Lower leg skin (tissue), 4 donors: ENCODE data around the gene UEVLD. TPM values are rescaled to one million over a fixed set of nuclear protein-coding genes. Genes with fewer than 3 reads are reported as not detected.
"Not testable (repeated sequence)": the region's sequence is repeated elsewhere in the genome, so short reads cannot be mapped to it uniquely, and the experiment has no call there.

ENCODE experiments used
- DNase-seq, 2 donors: peaks; one replicate each; pipeline ENCODE4 v3.0.0-alpha.2; 2019; ENCODE audit warnings: low spot score in 2 of 2
- H3K4me3 ChIP-seq: fragments of 200-600 bp; sonication (generic); 2 replicates; pipeline ENCODE4 v1.5.1; 2017; ENCODE audit warnings: mild to moderate bottlenecking, low read depth; ENCODE audit not compliant: poor library complexity, severe bottlenecking
- CTCF ChIP-seq, 3 donors: fragments of 450-650 bp; IDR thresholded peaks; one replicate each; pipeline ENCODE4 v1.5.1; 2016; ENCODE audit warnings: antibody characterized with exemption in 3 of 3, mild to moderate bottlenecking in 3 of 3, moderate library complexity in 2 of 3
- POLR2A ChIP-seq, 2 donors: fragments of 450-650 bp; IDR thresholded peaks; one replicate each; pipeline ENCODE4 v1.6.1; 2016 to 2017; ENCODE audit warnings: antibody characterized with exemption in 2 of 2, mild to moderate bottlenecking in 1 of 2, moderate library complexity in 1 of 2
- WGBS, 2 donors: methylation state at CpG; one replicate each; pipeline ENCODE4 v1.1.5; 2018; 5-methylcytosine and 5-hydroxymethylcytosine counted together
- intact Hi-C: fragments of 100-400 bp; cut with DNase I; formaldehyde crosslinking; loops from one replicate; pipeline ENCODE4 v1.15.0; 2023; ENCODE audit warnings: low total_unique reads
- total RNA-seq, 4 donors: library from RNA; depleted of rRNA; stranded (reverse); fragments of >200 nt; gene quantifications; one replicate each; pipeline ENCODE4 v1.1.0, GENCODE V29; 2016

Gene UEVLD
- total RNA-seq, 4 donors from 2014 or later, result 21.4 to 50.2 (median 31.3) TPM

GRCh38 chr11:18612394-18612793 lies 23.9 kb upstream of the UEVLD start:
- DNase-seq, result no peak
- no peak for TF ChIP-seq POLR2A (IDR thresholded peaks at IDR 0.05)
- no peak for TF ChIP-seq CTCF (IDR thresholded peaks at IDR 0.05)
- no peak overlapping the region for H3K4me3 ChIP-seq
- intact Hi-C loops, result no loop called here
- 93 to 95% methylated on average over 4 of the region's 4 CpGs for WGBS, 2 donors

- intact Hi-C loops, result no loop called here
- no peak for TF ChIP-seq POLR2A (IDR thresholded peaks at IDR 0.05)
- 82 to 90% methylated on average over 2 of the region's 2 CpGs for WGBS, 2 donors
- no peak for DNase-seq
- no peak overlapping the region for H3K4me3 ChIP-seq
Observed at GRCh38 chr11:18611196-18611595, 22.7 kb upstream of the UEVLD start.

- intact Hi-C loops, result no loop called here
- H3K4me3 ChIP-seq, result no peak overlapping the region
- 65 to 73% methylated on average over 3 of the region's 3 CpGs for WGBS, 2 donors
- TF ChIP-seq POLR2A (IDR thresholded peaks at IDR 0.05), result no peak
- TF ChIP-seq CTCF (IDR thresholded peaks at IDR 0.05), result no peak
- DNase-seq, result no peak
Observed at GRCh38 chr11:18608376-18608775, 19.8 kb upstream of the UEVLD start.

GRCh38 chr11:18600915-18601569 lies 12.5 kb upstream of the UEVLD start:
- 96 to 100% methylated on average over 4 of the region's 4 CpGs for WGBS, 2 donors
- TF ChIP-seq POLR2A (IDR thresholded peaks at IDR 0.05) (no peak), CTCF (IDR thresholded peaks at IDR 0.05) (no peak)
- no peak for DNase-seq
- no peak overlapping the region for H3K4me3 ChIP-seq
- intact Hi-C loops, result no loop called here

GRCh38 chr11:18599739-18600230 lies 11.3 kb upstream of the UEVLD start, which contains the start of gene MISFA:
Gene MISFA (plus strand): TSS chr11:18599789. CDS start chr11:18599929, 140 bp downstream.
- H3K4me3 ChIP-seq, result no peak within 1 kb of the TSS
- intact Hi-C loops, result no loop called here
- 92% methylated on average over 7 of the region's 7 CpGs for WGBS, 2 donors
- no peak for TF ChIP-seq POLR2A (IDR thresholded peaks at IDR 0.05)
- TF ChIP-seq CTCF (IDR thresholded peaks at IDR 0.05), result no peak
- no peak for DNase-seq

GRCh38 chr11:18594999-18595749 lies 6.6 kb upstream of the UEVLD start:
- no peak overlapping the region for H3K4me3 ChIP-seq
- peak in 1 of 2 donors; percentile 29 for DNase-seq
- TF ChIP-seq CTCF (IDR thresholded peaks at IDR 0.05) (no peak), POLR2A (IDR thresholded peaks at IDR 0.05) (no peak)
- intact Hi-C loops, result no loop called here
- WGBS, 2 donors, result 41 to 44% methylated on average over 5 of the region's 5 CpGs

GRCh38 chr11:18594088-18594487 lies 5.6 kb upstream of the UEVLD start:
- DNase-seq, intact Hi-C loops, H3K4me3 ChIP-seq: not testable (repeated sequence)
- 68 to 75% methylated on average over 5 of the region's 5 CpGs for WGBS, 2 donors
